ENCODE data around the gene RPN2. TPM values are rescaled to one million over a fixed set of nuclear protein-coding genes. Genes with fewer than 3 reads are reported as not detected.

RPN2 gene
- polyA plus RNA-seq, 1 donor from 2014 or later = 151 TPM

DNA sequence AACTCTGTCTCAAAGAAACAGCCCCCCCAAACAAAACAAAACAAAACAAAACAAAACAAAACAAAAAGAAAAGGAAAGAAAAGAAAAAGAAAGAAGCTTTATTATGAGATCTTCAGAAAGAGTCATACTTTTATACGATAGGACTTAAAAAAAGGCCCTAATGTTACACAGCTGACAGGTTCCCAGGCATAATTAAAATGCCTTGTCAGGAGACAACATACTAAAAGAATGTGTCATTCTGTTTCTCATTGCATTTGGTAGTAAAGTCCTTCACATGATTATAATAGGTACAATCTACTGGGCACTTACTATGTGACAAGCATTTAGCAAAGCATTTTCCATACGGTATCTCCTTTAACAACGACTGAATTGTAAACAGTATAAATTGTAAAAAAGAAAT, 36.4 kb upstream of the RPN2 start:
- Histone ChIP-seq H3K9ac (ENCODE audit: low read length) (no peak overlapping the region), H2AFZ (ENCODE audit: low read depth, low read length) (no peak overlapping the region), H3K79me2 (replicated peaks; ENCODE audit: insufficient read depth, low read length) (no peaks in the 10 kb centered on the region), H3F3A (ENCODE audit: insufficient read depth, low read length, poor library complexity, severe bottlenecking) (no peaks in the 10 kb centered on the region), H3K4me3 (ENCODE audit: low read length) (no peak overlapping the region), H3K27me3 (ENCODE audit: insufficient read depth, low read depth, low read length) (no peaks in the 10 kb centered on the region), H3K36me3 (ENCODE audit: insufficient read depth, low read length) (no peaks in the 10 kb centered on the region), H3K9me3 (ENCODE audit: low read length) (no peaks in the 10 kb centered on the region), H4K20me1 (ENCODE audit: insufficient read depth) (no peaks in the 10 kb centered on the region), H3K4me2 (ENCODE audit: low read length) (no peak overlapping the region), H3K9me2 (ENCODE audit: insufficient read depth, low read length) (no peaks in the 10 kb centered on the region), H3K27ac (ENCODE audit: low read length) (no peak overlapping the region)
- TF ChIP-seq EZH2 (IDR thresholded peaks at IDR 0.05; ENCODE audit: borderline replicate concordance, insufficient read depth, low read length, poor library complexity, severe bottlenecking) (no peak), POLR2AphosphoS5 (IDR thresholded peaks at IDR 0.05) (no peak), TAF1 (IDR thresholded peaks at IDR 0.05; ENCODE audit: low read depth) (no peak), MXI1 (conservative IDR thresholded peaks at IDR 0.05; ENCODE audit: poor library complexity, severe bottlenecking) (no peak), RAD21 (conservative IDR thresholded peaks at IDR 0.05) (no peak), SMC3 (conservative IDR thresholded peaks at IDR 0.05; ENCODE audit: poor library complexity) (no peak), EP300 (conservative IDR thresholded peaks at IDR 0.05; ENCODE audit: poor library complexity, severe bottlenecking) (no peak)
- TF ChIP-seq, protein P1, sequence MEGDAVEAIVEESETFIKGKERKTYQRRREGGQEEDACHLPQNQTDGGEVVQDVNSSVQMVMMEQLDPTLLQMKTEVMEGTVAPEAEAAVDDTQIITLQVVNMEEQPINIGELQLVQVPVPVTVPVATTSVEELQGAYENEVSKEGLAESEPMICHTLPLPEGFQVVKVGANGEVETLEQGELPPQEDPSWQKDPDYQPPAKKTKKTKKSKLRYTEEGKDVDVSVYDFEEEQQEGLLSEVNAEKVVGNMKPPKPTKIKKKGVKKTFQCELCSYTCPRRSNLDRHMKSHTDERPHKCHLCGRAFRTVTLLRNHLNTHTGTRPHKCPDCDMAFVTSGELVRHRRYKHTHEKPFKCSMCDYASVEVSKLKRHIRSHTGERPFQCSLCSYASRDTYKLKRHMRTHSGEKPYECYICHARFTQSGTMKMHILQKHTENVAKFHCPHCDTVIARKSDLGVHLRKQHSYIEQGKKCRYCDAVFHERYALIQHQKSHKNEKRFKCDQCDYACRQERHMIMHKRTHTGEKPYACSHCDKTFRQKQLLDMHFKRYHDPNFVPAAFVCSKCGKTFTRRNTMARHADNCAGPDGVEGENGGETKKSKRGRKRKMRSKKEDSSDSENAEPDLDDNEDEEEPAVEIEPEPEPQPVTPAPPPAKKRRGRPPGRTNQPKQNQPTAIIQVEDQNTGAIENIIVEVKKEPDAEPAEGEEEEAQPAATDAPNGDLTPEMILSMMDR (IDR thresholded peaks at IDR 0.05; ENCODE audit: poor library complexity, severe bottlenecking) = no peak
- TF ChIP-seq, protein P2, sequence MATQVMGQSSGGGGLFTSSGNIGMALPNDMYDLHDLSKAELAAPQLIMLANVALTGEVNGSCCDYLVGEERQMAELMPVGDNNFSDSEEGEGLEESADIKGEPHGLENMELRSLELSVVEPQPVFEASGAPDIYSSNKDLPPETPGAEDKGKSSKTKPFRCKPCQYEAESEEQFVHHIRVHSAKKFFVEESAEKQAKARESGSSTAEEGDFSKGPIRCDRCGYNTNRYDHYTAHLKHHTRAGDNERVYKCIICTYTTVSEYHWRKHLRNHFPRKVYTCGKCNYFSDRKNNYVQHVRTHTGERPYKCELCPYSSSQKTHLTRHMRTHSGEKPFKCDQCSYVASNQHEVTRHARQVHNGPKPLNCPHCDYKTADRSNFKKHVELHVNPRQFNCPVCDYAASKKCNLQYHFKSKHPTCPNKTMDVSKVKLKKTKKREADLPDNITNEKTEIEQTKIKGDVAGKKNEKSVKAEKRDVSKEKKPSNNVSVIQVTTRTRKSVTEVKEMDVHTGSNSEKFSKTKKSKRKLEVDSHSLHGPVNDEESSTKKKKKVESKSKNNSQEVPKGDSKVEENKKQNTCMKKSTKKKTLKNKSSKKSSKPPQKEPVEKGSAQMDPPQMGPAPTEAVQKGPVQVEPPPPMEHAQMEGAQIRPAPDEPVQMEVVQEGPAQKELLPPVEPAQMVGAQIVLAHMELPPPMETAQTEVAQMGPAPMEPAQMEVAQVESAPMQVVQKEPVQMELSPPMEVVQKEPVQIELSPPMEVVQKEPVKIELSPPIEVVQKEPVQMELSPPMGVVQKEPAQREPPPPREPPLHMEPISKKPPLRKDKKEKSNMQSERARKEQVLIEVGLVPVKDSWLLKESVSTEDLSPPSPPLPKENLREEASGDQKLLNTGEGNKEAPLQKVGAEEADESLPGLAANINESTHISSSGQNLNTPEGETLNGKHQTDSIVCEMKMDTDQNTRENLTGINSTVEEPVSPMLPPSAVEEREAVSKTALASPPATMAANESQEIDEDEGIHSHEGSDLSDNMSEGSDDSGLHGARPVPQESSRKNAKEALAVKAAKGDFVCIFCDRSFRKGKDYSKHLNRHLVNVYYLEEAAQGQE (IDR thresholded peaks at IDR 0.05; ENCODE audit: borderline replicate concordance) = no peak

DNA sequence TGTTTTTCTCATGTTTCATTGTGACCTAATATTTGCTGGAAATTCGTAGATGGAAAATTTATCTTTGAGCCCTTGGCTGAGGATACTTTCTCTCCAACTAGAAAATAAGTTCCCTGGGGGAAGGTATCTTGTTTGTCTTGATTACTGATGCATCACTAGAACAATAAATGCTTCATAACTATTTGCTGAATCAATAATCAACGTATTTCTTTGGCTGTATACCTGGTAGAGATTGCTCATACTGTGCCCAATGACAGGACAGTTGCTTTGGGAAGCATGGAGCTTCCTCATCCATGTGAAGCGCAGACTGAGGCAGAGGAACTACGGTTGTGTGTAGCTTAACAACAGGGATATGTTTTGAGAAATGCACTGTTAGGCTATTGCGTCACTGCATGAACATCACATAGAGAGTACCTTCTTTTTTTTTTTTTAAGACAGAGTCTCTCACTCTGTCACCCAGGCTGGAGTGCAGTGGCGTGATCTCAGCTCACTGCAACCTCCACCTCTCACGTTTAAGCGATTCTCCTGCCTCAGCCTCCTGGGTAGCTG, 34.2 kb upstream of the RPN2 start:
- Histone ChIP-seq H3K36me3 (ENCODE audit: insufficient read depth, low read length) (no peaks in the 10 kb centered on the region), H3K9me2 (ENCODE audit: insufficient read depth, low read length) (no peaks in the 10 kb centered on the region), H3K79me2 (replicated peaks; ENCODE audit: insufficient read depth, low read length) (no peaks in the 10 kb centered on the region), H2AFZ (ENCODE audit: low read depth, low read length) (no peak overlapping the region), H3K27me3 (ENCODE audit: insufficient read depth, low read depth, low read length) (no peaks in the 10 kb centered on the region), H3K9ac (ENCODE audit: low read length) (no peak overlapping the region), H3F3A (ENCODE audit: insufficient read depth, low read length, poor library complexity, severe bottlenecking) (no peaks in the 10 kb centered on the region), H4K20me1 (ENCODE audit: insufficient read depth) (no peaks in the 10 kb centered on the region), H3K27ac (ENCODE audit: low read length) (no peak overlapping the region), H3K4me2 (ENCODE audit: low read length) (no peak overlapping the region), H3K9me3 (ENCODE audit: low read length) (no peaks in the 10 kb centered on the region), H3K4me3 (ENCODE audit: low read length) (no peak overlapping the region)
- TF ChIP-seq EZH2 (IDR thresholded peaks at IDR 0.05; ENCODE audit: borderline replicate concordance, insufficient read depth, low read length, poor library complexity, severe bottlenecking) (no peak), SMC3 (conservative IDR thresholded peaks at IDR 0.05; ENCODE audit: poor library complexity) (no peak), POLR2AphosphoS5 (IDR thresholded peaks at IDR 0.05) (no peak), RAD21 (conservative IDR thresholded peaks at IDR 0.05) (no peak), TAF1 (IDR thresholded peaks at IDR 0.05; ENCODE audit: low read depth) (no peak), MXI1 (conservative IDR thresholded peaks at IDR 0.05; ENCODE audit: poor library complexity, severe bottlenecking) (no peak), EP300 (conservative IDR thresholded peaks at IDR 0.05; ENCODE audit: poor library complexity, severe bottlenecking) (no peak)
- TF ChIP-seq, protein P1 (IDR thresholded peaks at IDR 0.05; ENCODE audit: poor library complexity, severe bottlenecking) = no peak
- TF ChIP-seq, protein P2 (IDR thresholded peaks at IDR 0.05; ENCODE audit: borderline replicate concordance) = no peak

Data from neural cell (in vitro differentiated cells).